Jurkat, Clone E6-1 (cell line): Measurements from ENCODE around the gene TANC1.

ENCODE experiments used
- DNase-seq: peaks from one replicate; pipeline ENCODE4 v3.0.0-alpha.2; 2011; ENCODE audit warnings: low read depth, low spot score
- H3K4me3 ChIP-seq: 2 replicates; pipeline ENCODE4 v1.5.1; 2011; ENCODE audit warnings: mild to moderate bottlenecking, low read length, control low read depth, moderate library complexity

TANC1 gene

GRCh38 chr2:159160954-159161353 is 192.5 kb downstream of the TANC1 start:
- DNase-seq, result no peak
- no peak overlapping the region for H3K4me3 ChIP-seq

- no peak overlapping the region; the same call in 1 of the 2 replicates for H3K4me3 ChIP-seq
- DNase-seq, result peak; percentile 89
Measured at GRCh38 chr2:159163930-159164329, 195.5 kb downstream of the TANC1 start.

- DNase-seq, result no peak
- no peak overlapping the region for H3K4me3 ChIP-seq
Measured at GRCh38 chr2:159164457-159164911, 196.0 kb downstream of the TANC1 start.

GRCh38 chr2:159165048-159165447 is 196.6 kb downstream of the TANC1 start:
- no peak overlapping the region for H3K4me3 ChIP-seq
- DNase-seq, result no peak

GRCh38 chr2:159168707-159169106 is 200.3 kb downstream of the TANC1 start:
- DNase-seq, result no peak
- H3K4me3 ChIP-seq, result no peak overlapping the region

- no peak for DNase-seq
Measured at GRCh38 chr2:159169187-159169586, 200.7 kb downstream of the TANC1 start.

GRCh38 chr2:159172403-159172802 is 204.0 kb downstream of the TANC1 start:
- H3K4me3 ChIP-seq, result no peak overlapping the region
- DNase-seq, result no peak

More at GRCh38 chr2:159169187-159169586, 200.7 kb downstream of the TANC1 start:
- H3K4me3 ChIP-seq, result no peak overlapping the region

GRCh38 chr2:159174759-159175158 is 206.3 kb downstream of the TANC1 start:
- DNase-seq, result no peak

GRCh38 chr2:159175182-159175581 is 206.7 kb downstream of the TANC1 start:
- no peak for DNase-seq

More at GRCh38 chr2:159174759-159175158, 206.3 kb downstream of the TANC1 start:
- H3K4me3 ChIP-seq, result no peak overlapping the region

GRCh38 chr2:159175927-159176326 is 207.5 kb downstream of the TANC1 start:
- H3K4me3 ChIP-seq, result no peak overlapping the region
- DNase-seq, result no peak

More at GRCh38 chr2:159175182-159175581, 206.7 kb downstream of the TANC1 start:
- H3K4me3 ChIP-seq, result no peak overlapping the region

GRCh38 chr2:159176555-159176954 is 208.1 kb downstream of the TANC1 start:
- no peak overlapping the region for H3K4me3 ChIP-seq
- no peak for DNase-seq

- DNase-seq, result no peak
- no peak overlapping the region for H3K4me3 ChIP-seq
Measured at GRCh38 chr2:159177357-159177756, 208.9 kb downstream of the TANC1 start.

- DNase-seq, result no peak
- H3K4me3 ChIP-seq, result no peak overlapping the region
Measured at GRCh38 chr2:159177957-159178356, 209.5 kb downstream of the TANC1 start.

- no peak for DNase-seq
- H3K4me3 ChIP-seq, result no peak overlapping the region
Measured at GRCh38 chr2:159179096-159179495, 210.7 kb downstream of the TANC1 start.

- no peak for DNase-seq
- no peak overlapping the region for H3K4me3 ChIP-seq
Measured at GRCh38 chr2:159179696-159180095, 211.3 kb downstream of the TANC1 start.

- H3K4me3 ChIP-seq, result no peak overlapping the region
- DNase-seq, result no peak
Measured at GRCh38 chr2:159183346-159183745, 214.9 kb downstream of the TANC1 start.

- peak; percentile 86 for DNase-seq
- H3K4me3 ChIP-seq, result no peak overlapping the region
Measured at GRCh38 chr2:159185401-159186130, 217.1 kb downstream of the TANC1 start.

GRCh38 chr2:159186462-159186861 is 218.0 kb downstream of the TANC1 start:
- DNase-seq, result no peak
- no peak overlapping the region for H3K4me3 ChIP-seq

GRCh38 chr2:159187106-159187505 is 218.7 kb downstream of the TANC1 start:
- no peak overlapping the region for H3K4me3 ChIP-seq
- DNase-seq, result no peak

- no peak overlapping the region for H3K4me3 ChIP-seq
- no peak for DNase-seq
Measured at GRCh38 chr2:159188449-159188848, 220.0 kb downstream of the TANC1 start.

GRCh38 chr2:159192371-159192918 is 224.0 kb downstream of the TANC1 start:
- DNase-seq, result no peak
- no peak overlapping the region for H3K4me3 ChIP-seq
